WTC11 (cell line): ENCODE results near the gene PHF1. TPM values are rescaled to one million over a fixed set of nuclear protein-coding genes. Genes with fewer than 3 reads are reported as not detected.

Source experiments
- ATAC-seq: fragments of 200-7000 bp; cut with Tn5 transposase; 2 replicates; pipeline ENCODE4 v1.10.0; 2021; ENCODE audit warnings: mild to moderate bottlenecking, moderate library complexity
- CTCF ChIA-PET: fragments of 300-600 bp; sonication (Branson Sonifier 250); formaldehyde crosslinking; loops from one replicate; lab custom pipeline; 2021; ENCODE audit warnings: antibody characterized with exemption; lab: Charles Lee
- POLR2A ChIA-PET: fragments of 350-600 bp; sonication (Branson Sonifier 250); formaldehyde crosslinking; loops from one replicate; lab custom pipeline; 2021; ENCODE audit warnings: antibody characterized with exemption; lab: Charles Lee
- DNase-seq: peaks from one replicate; pipeline ENCODE4 v3.0.0; 2021; ENCODE audit warnings: low spot score
- H3K27ac Mint-ChIP-seq: 2 replicates; pipeline ENCODE4 v1.8.0; 2021; ENCODE audit warnings: mixed read lengths
- H3K27me3 Mint-ChIP-seq: 2 replicates; pipeline ENCODE4 v1.8.0; 2021; ENCODE audit warnings: low read depth, mild to moderate bottlenecking, moderate library complexity, mixed read lengths
- H3K36me3 Mint-ChIP-seq: 2 replicates; pipeline ENCODE4 v1.8.0; 2021; ENCODE audit warnings: mixed read lengths
- H3K4me1 Mint-ChIP-seq: 2 replicates; pipeline ENCODE4 v1.8.0; 2022; ENCODE audit warnings: mixed read lengths
- H3K4me3 Mint-ChIP-seq: 2 replicates; pipeline ENCODE4 v1.8.0; 2021; ENCODE audit warnings: mild to moderate bottlenecking, moderate library complexity, mixed read lengths
- H3K9me3 Mint-ChIP-seq: 2 replicates; pipeline ENCODE4 v1.8.0; 2021; ENCODE audit warnings: mixed read lengths
- ARID4B ChIP-seq: sonication (generic); formaldehyde crosslinking; IDR thresholded peaks from 2 replicates; pipeline ENCODE4 v1.8.0; 2023; ENCODE audit warnings: missing genetic modification reagents, mild to moderate bottlenecking, borderline replicate concordance
- CREB1 ChIP-seq: sonication (generic); formaldehyde crosslinking; IDR thresholded peaks from 2 replicates; pipeline ENCODE4 v1.8.0; 2023; ENCODE audit warnings: mild to moderate bottlenecking, missing genetic modification reagents
- GTF2I ChIP-seq: fragments of 250-450 bp; sonication (Bioruptor Pico); conservative IDR thresholded peaks from 2 replicates; pipeline ENCODE4 v1.4.0; 2021; ENCODE audit warnings: mild to moderate bottlenecking
- IRF1 ChIP-seq: sonication (generic); formaldehyde crosslinking; IDR thresholded peaks from 2 replicates; pipeline ENCODE4 v1.8.0; 2023; ENCODE audit warnings: missing genetic modification reagents
- IRF2 ChIP-seq: sonication (generic); formaldehyde crosslinking; IDR thresholded peaks from 2 replicates; pipeline ENCODE4 v1.8.0; 2022; ENCODE audit warnings: low read depth, missing genetic modification reagents, borderline replicate concordance
- JAZF1 ChIP-seq: fragments of 250-450 bp; sonication (Bioruptor Pico); IDR thresholded peaks from 2 replicates; pipeline ENCODE4 v1.9.0; 2021; ENCODE audit warnings: moderate library complexity, mild to moderate bottlenecking, inconsistent platforms
- MXD4 ChIP-seq: fragments of 250-450 bp; sonication (Bioruptor Pico); IDR thresholded peaks from 2 replicates; pipeline ENCODE4 v1.8.0; 2021; ENCODE audit warnings: mild to moderate bottlenecking, moderate library complexity, borderline replicate concordance
- NFATC4 ChIP-seq: fragments of 250-450 bp; sonication (Bioruptor Pico); IDR thresholded peaks from 2 replicates; pipeline ENCODE4 v1.9.0; 2021; ENCODE audit warnings: mild to moderate bottlenecking
- NR1H2 ChIP-seq: sonication (generic); formaldehyde crosslinking; IDR thresholded peaks from 2 replicates; pipeline ENCODE4 v1.9.0; 2021; ENCODE audit warnings: mild to moderate bottlenecking, moderate library complexity, missing genetic modification reagents
- OVOL2 ChIP-seq: fragments of 250-450 bp; sonication (Bioruptor Pico); IDR thresholded peaks from 2 replicates; pipeline ENCODE4 v1.9.0; 2021; ENCODE audit warnings: mild to moderate bottlenecking, borderline replicate concordance
- SP1 ChIP-seq: sonication (generic); formaldehyde crosslinking; conservative IDR thresholded peaks from 2 replicates; pipeline ENCODE4 v1.8.1; 2022; ENCODE audit warnings: missing genetic modification reagents
- ZBTB21 ChIP-seq: sonication (generic); formaldehyde crosslinking; IDR thresholded peaks from 2 replicates; pipeline ENCODE4 v1.8.1; 2023; ENCODE audit warnings: mild to moderate bottlenecking, missing genetic modification reagents, borderline replicate concordance
- ZNF219 ChIP-seq: sonication (generic); formaldehyde crosslinking; IDR thresholded peaks from 2 replicates; pipeline ENCODE4 v1.8.0; 2023; ENCODE audit warnings: missing genetic modification reagents, mild to moderate bottlenecking, borderline replicate concordance
- ZNF263 ChIP-seq: sonication (generic); formaldehyde crosslinking; IDR thresholded peaks from 2 replicates; pipeline ENCODE4 v1.8.1; 2022; ENCODE audit warnings: low read depth, mild to moderate bottlenecking, moderate library complexity, missing genetic modification reagents
- ZNF423 ChIP-seq: fragments of 250-450 bp; sonication (Bioruptor Pico); IDR thresholded peaks from 2 replicates; pipeline ENCODE4 v2.1.2; 2022; ENCODE audit warnings: mild to moderate bottlenecking, moderate library complexity
- total RNA-seq: library from RNA; stranded (reverse); gene quantifications from 3 replicates; pipeline ENCODE4 v1.2.3, GENCODE V29; 2021
- TF ChIP-seq, protein P1 (sequence below): sonication (generic); formaldehyde crosslinking; IDR thresholded peaks from 2 replicates; pipeline ENCODE4 v1.8.0; 2023; ENCODE audit warnings: mild to moderate bottlenecking, missing genetic modification reagents
- TF ChIP-seq, protein P2 (sequence below): sonication (generic); formaldehyde crosslinking; IDR thresholded peaks from 2 replicates; pipeline ENCODE4 v1.8.1; 2023; ENCODE audit warnings: mild to moderate bottlenecking, moderate library complexity, missing genetic modification reagents
- TF ChIP-seq, protein P3 (sequence below): sonication (generic); formaldehyde crosslinking; IDR thresholded peaks from 2 replicates; pipeline ENCODE4 v1.8.1; 2022; ENCODE audit warnings: low read depth, missing genetic modification reagents, borderline replicate concordance
- TF ChIP-seq, protein P4 (sequence below): sonication (generic); formaldehyde crosslinking; IDR thresholded peaks from 2 replicates; pipeline ENCODE4 v1.8.0; 2022; ENCODE audit warnings: mild to moderate bottlenecking, missing genetic modification reagents
- TF ChIP-seq, protein P5 (sequence below): fragments of 250-450 bp; sonication (Bioruptor Pico); IDR thresholded peaks from 2 replicates; pipeline ENCODE4 v1.9.0; 2021; ENCODE audit warnings: mild to moderate bottlenecking

The PHF1 gene
- total RNA-seq, 1 experiment from 2014 or later: 63.6 TPM

GRCh38 chr6:33454009-33454946, 43.5 kb downstream of the PHF1 start, which contains the start of gene ZBTB9:
TSS of gene ZBTB9 (plus strand) at chr6:33454576. CDS start at chr6:33455101, 525 bp downstream.
- Mint-ChIP-seq H3K4me1 (peaks cover 17% of the 10 kb centered on the region), H3K27me3 (peaks cover 4% of the 10 kb centered on the region), H3K9me3 (no peaks in the 10 kb centered on the region), H3K4me3 (peak within 1 kb of the TSS; percentile 92), H3K27ac (peak within 1 kb of the TSS; percentile 77), H3K36me3 (peaks cover 24% of the 10 kb centered on the region)
- ATAC-seq (peak; percentile 97), DNase-seq (peak; percentile 93)
- CTCF ChIA-PET: interaction anchor here (0.5 to 2.8 kb wide), 15 partner anchors 8 to 329 kb away, joined by 3 to 14 read pairs (median 4); partner anchors contain the start of genes B3GALT4, BAK1, CUTA and PHF1
- POLR2A ChIA-PET: interaction anchor here (0.6 to 1.8 kb wide), 8 partner anchors 9 to 120 kb away, joined by 3 to 26 read pairs (median 3); partner anchors contain the start of gene CUTA
- no peak for TF ChIP-seq MXD4 (CRISPR knock-in tag)
- TF ChIP-seq GTF2I (CRISPR knock-in tag): no peak
- no peak for TF ChIP-seq IRF2 (CRISPR knock-in tag)
- no peak for TF ChIP-seq OVOL2 (CRISPR knock-in tag)
- no peak for TF ChIP-seq JAZF1 (CRISPR knock-in tag)
- no peak for TF ChIP-seq ZNF219
- no peak for TF ChIP-seq ZBTB21
- no peak for TF ChIP-seq IRF1 (CRISPR knock-in tag)
- TF ChIP-seq NFATC4 (CRISPR knock-in tag): peak; percentile 93
- TF ChIP-seq, protein P1, sequence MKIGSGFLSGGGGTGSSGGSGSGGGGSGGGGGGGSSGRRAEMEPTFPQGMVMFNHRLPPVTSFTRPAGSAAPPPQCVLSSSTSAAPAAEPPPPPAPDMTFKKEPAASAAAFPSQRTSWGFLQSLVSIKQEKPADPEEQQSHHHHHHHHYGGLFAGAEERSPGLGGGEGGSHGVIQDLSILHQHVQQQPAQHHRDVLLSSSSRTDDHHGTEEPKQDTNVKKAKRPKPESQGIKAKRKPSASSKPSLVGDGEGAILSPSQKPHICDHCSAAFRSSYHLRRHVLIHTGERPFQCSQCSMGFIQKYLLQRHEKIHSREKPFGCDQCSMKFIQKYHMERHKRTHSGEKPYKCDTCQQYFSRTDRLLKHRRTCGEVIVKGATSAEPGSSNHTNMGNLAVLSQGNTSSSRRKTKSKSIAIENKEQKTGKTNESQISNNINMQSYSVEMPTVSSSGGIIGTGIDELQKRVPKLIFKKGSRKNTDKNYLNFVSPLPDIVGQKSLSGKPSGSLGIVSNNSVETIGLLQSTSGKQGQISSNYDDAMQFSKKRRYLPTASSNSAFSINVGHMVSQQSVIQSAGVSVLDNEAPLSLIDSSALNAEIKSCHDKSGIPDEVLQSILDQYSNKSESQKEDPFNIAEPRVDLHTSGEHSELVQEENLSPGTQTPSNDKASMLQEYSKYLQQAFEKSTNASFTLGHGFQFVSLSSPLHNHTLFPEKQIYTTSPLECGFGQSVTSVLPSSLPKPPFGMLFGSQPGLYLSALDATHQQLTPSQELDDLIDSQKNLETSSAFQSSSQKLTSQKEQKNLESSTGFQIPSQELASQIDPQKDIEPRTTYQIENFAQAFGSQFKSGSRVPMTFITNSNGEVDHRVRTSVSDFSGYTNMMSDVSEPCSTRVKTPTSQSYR: peak; percentile 44; the same call in 1 of the 2 replicates
- TF ChIP-seq CREB1 (CRISPR knock-in tag): peak; percentile 85; the same call in 1 of the 2 replicates
- TF ChIP-seq, protein P2, sequence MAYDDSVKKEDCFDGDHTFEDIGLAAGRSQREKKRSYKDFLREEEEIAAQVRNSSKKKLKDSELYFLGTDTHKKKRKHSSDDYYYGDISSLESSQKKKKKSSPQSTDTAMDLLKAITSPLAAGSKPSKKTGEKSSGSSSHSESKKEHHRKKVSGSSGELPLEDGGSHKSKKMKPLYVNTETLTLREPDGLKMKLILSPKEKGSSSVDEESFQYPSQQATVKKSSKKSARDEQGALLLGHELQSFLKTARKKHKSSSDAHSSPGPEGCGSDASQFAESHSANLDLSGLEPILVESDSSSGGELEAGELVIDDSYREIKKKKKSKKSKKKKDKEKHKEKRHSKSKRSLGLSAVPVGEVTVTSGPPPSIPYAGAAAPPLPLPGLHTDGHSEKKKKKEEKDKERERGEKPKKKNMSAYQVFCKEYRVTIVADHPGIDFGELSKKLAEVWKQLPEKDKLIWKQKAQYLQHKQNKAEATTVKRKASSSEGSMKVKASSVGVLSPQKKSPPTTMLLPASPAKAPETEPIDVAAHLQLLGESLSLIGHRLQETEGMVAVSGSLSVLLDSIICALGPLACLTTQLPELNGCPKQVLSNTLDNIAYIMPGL: peak; percentile 70
- TF ChIP-seq ARID4B (CRISPR knock-in tag): peak; percentile 81; the same call in 1 of the 2 replicates
- TF ChIP-seq NR1H2 (CRISPR knock-in tag): no peak
- TF ChIP-seq ZNF423 (CRISPR knock-in tag): peak; percentile 40; the same call in 1 of the 2 replicates
- TF ChIP-seq, protein P3, sequence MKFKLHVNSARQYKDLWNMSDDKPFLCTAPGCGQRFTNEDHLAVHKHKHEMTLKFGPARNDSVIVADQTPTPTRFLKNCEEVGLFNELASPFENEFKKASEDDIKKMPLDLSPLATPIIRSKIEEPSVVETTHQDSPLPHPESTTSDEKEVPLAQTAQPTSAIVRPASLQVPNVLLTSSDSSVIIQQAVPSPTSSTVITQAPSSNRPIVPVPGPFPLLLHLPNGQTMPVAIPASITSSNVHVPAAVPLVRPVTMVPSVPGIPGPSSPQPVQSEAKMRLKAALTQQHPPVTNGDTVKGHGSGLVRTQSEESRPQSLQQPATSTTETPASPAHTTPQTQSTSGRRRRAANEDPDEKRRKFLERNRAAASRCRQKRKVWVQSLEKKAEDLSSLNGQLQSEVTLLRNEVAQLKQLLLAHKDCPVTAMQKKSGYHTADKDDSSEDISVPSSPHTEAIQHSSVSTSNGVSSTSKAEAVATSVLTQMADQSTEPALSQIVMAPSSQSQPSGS (CRISPR knock-in tag): no peak
- TF ChIP-seq, protein P4, sequence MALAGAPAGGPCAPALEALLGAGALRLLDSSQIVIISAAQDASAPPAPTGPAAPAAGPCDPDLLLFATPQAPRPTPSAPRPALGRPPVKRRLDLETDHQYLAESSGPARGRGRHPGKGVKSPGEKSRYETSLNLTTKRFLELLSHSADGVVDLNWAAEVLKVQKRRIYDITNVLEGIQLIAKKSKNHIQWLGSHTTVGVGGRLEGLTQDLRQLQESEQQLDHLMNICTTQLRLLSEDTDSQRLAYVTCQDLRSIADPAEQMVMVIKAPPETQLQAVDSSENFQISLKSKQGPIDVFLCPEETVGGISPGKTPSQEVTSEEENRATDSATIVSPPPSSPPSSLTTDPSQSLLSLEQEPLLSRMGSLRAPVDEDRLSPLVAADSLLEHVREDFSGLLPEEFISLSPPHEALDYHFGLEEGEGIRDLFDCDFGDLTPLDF (CRISPR knock-in tag): 0 out of 2 replicates have a peak, but pooled peaks have one; percentile 51
- TF ChIP-seq, protein P5, sequence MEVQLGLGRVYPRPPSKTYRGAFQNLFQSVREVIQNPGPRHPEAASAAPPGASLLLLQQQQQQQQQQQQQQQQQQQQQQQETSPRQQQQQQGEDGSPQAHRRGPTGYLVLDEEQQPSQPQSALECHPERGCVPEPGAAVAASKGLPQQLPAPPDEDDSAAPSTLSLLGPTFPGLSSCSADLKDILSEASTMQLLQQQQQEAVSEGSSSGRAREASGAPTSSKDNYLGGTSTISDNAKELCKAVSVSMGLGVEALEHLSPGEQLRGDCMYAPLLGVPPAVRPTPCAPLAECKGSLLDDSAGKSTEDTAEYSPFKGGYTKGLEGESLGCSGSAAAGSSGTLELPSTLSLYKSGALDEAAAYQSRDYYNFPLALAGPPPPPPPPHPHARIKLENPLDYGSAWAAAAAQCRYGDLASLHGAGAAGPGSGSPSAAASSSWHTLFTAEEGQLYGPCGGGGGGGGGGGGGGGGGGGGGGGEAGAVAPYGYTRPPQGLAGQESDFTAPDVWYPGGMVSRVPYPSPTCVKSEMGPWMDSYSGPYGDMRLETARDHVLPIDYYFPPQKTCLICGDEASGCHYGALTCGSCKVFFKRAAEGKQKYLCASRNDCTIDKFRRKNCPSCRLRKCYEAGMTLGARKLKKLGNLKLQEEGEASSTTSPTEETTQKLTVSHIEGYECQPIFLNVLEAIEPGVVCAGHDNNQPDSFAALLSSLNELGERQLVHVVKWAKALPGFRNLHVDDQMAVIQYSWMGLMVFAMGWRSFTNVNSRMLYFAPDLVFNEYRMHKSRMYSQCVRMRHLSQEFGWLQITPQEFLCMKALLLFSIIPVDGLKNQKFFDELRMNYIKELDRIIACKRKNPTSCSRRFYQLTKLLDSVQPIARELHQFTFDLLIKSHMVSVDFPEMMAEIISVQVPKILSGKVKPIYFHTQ: peak; percentile 80; the same call in 1 of the 2 replicates
- peak; percentile 97 for TF ChIP-seq SP1 (CRISPR knock-in tag)
- 0 out of 2 replicates have a peak, but pooled peaks have one; percentile 39 for TF ChIP-seq ZNF263
